Right atrium auricular region (tissue), 2 donors: ENCODE measurements around the gene ITGAE. TPM values are rescaled to one million over a fixed set of nuclear protein-coding genes. Genes with fewer than 3 reads are reported as not detected.

Experiments used
- DNase-seq: peaks from one replicate; pipeline ENCODE4 v3.0.0-alpha.2; 2019; ENCODE audit warnings: low spot score
- H3K27ac ChIP-seq, 2 donors: fragments of 200-600 bp; sonication (generic); 1 replicate in 1 of 2; 2 replicates in 1 of 2; pipeline ENCODE4 v1.5.1; 2016 to 2019
- H3K27me3 ChIP-seq, 2 donors: fragments of 200-600 bp; sonication (generic); one replicate each; pipeline versions ENCODE4 v1.5.1 to v1.6.0; 2017 to 2019
- H3K36me3 ChIP-seq: fragments of 200-600 bp; sonication (generic); one replicate; pipeline ENCODE4 v1.5.1; 2016
- H3K4me1 ChIP-seq, 2 donors: fragments of 200-600 bp; sonication (generic); one replicate each; pipeline versions ENCODE4 v1.5.1 to v1.6.0; 2017 to 2019
- H3K4me3 ChIP-seq, 2 donors: fragments of 200-600 bp; sonication (generic); 1 replicate in 1 of 2; 2 replicates in 1 of 2; pipeline ENCODE4 v1.5.1; 2017 to 2019; ENCODE audit warnings: mild to moderate bottlenecking in 1 of 2, moderate library complexity in 1 of 2
- H3K9me3 ChIP-seq, 2 donors: fragments of 200-600 bp; sonication (generic); one replicate each; pipeline ENCODE4 v1.5.1; 2019
- CTCF ChIP-seq, 2 donors: fragments of 200-600 bp; sonication (generic); IDR thresholded peaks; one replicate each; pipeline ENCODE4 v1.5.1; 2019; ENCODE audit warnings: antibody characterized with exemption in 2 of 2
- total RNA-seq, 2 donors: library from RNA; depleted of rRNA; stranded (reverse); fragments of >200 nt; gene quantifications; one replicate each; pipeline ENCODE4 v1.1.0, GENCODE V29; 2016

The ITGAE gene
- total RNA-seq, 2 donors from 2014 or later: 23.4 to 26.1 TPM

GRCh38 chr17:3683054-3683511 lies 117.9 kb downstream of the ITGAE start:
- DNase-seq: no peak
- Histone ChIP-seq H3K27me3 (peaks cover 0 to 4% of the 10 kb centered on the region in 2 donors), H3K36me3 (no peaks in the 10 kb centered on the region), H3K4me1 (no peaks in the 10 kb centered on the region), H3K9me3 (no peaks in the 10 kb centered on the region), H3K4me3 (no peak overlapping the region), H3K27ac (no peak overlapping the region)
- peak; percentile 74 to 90 for TF ChIP-seq CTCF (IDR thresholded peaks at IDR 0.05)

DNA sequence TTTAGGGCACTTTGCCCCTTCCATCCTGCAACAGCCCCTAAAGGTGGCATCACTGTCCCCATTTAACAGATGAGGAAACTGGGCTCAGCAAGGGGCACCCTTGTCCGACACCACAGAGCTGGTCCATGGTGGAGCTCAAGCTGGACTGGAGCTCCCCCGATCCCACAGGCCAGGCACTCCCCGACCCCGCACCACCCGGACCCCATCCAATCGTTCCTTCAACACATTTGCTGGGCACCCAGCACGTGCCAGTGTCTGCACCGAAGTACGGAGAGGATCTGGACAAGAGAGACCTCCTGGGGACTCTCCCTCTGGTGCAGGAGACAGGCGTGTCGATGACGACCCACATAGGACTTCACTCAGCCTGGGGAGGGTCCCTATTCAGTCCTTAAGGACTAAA lies 119.0 kb downstream of the ITGAE start:
- Histone ChIP-seq H3K4me3 (no peak overlapping the region), H3K36me3 (no peaks in the 10 kb centered on the region), H3K9me3 (no peaks in the 10 kb centered on the region), H3K27ac (no peak overlapping the region), H3K27me3 (peaks cover 0 to 4% of the 10 kb centered on the region in 2 donors), H3K4me1 (no peaks in the 10 kb centered on the region)
- no peak for DNase-seq
- no peak for TF ChIP-seq CTCF (IDR thresholded peaks at IDR 0.05)

GRCh38 chr17:3681565-3681964 lies 119.4 kb downstream of the ITGAE start:
- no peaks in the 10 kb centered on the region for H3K9me3 ChIP-seq
- DNase-seq: no peak
- no peaks in the 10 kb centered on the region for H3K36me3 ChIP-seq
- H3K27me3 ChIP-seq: peaks cover 0 to 4% of the 10 kb centered on the region in 2 donors
- H3K4me3 ChIP-seq: no peak overlapping the region
- H3K27ac ChIP-seq: no peak overlapping the region
- no peaks in the 10 kb centered on the region for H3K4me1 ChIP-seq
- TF ChIP-seq CTCF (IDR thresholded peaks at IDR 0.05): no peak

DNA sequence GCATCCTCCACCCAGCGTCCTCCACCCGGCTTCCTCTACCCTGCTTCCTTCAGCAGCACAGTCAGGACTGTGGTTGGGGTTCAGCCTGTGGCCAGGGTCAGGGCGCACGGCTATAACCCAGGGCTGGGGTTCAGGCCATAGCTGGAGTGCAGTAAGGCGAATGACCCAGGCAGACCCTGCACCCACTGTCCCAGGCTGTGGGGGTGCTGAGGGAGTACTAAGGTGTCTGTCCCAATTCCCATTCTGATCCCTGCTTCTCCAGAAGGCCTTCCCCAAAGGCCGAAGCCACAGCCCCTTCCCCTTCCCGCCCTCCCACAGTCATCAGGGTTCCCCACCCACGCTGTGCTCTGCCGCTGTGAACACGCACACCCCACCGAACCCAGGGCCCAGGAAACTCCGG lies 119.9 kb downstream of the ITGAE start:
- H3K9me3 ChIP-seq: no peaks in the 10 kb centered on the region
- no peak overlapping the region for H3K27ac ChIP-seq
- DNase-seq: no peak
- no peak for TF ChIP-seq CTCF (IDR thresholded peaks at IDR 0.05)
- H3K4me1 ChIP-seq: no peaks in the 10 kb centered on the region
- H3K27me3 ChIP-seq: peaks cover 0 to 4% of the 10 kb centered on the region in 2 donors
- H3K4me3 ChIP-seq: no peak overlapping the region
- no peaks in the 10 kb centered on the region for H3K36me3 ChIP-seq

DNA sequence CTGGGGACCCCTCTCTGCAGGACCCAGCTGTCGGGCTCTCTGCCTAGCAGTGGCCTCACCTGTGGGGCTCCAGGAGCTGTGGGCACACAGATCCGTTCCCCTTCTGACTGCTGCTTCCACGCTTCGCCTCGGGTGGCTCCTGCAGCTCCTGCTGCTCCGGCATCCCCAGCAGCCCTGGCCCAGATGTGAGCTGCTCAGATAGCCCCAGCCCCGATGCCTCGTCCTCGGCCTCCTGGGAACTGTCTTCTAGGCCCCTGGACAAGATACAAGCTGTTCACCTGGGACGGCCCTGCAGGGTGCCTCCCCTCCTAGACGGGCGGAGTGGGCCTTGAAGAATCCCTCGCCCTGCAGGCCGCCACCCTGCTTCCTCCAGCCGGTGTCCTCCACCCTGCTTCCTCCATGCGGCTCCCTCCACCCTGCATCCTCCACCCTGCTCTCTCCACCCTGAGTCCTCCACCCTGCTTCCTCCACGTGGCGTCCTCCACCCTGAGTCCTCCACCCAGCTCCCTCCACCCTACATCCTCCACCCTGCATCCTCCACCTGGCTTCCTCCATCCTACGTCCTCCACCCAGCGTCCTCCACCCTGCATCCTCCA lies 121.4 kb downstream of the ITGAE start:
- no peaks in the 10 kb centered on the region for H3K27me3 ChIP-seq
- no peaks in the 10 kb centered on the region for H3K4me1 ChIP-seq
- H3K36me3 ChIP-seq: no peaks in the 10 kb centered on the region
- H3K4me3 ChIP-seq: no peak overlapping the region
- H3K9me3 ChIP-seq: no peaks in the 10 kb centered on the region
- DNase-seq: no peak
- H3K27ac ChIP-seq: no peak overlapping the region
- TF ChIP-seq CTCF (IDR thresholded peaks at IDR 0.05): no peak
